IMR-90 (cell line): ENCODE measurements around the gene CEP128. TPM values are rescaled to one million over a fixed set of nuclear protein-coding genes. Genes with fewer than 3 reads are reported as not detected.

ENCODE experiments used
- ATAC-seq: fragments of 200-7000 bp; cut with Tn5 transposase; 2 replicates; pipeline ENCODE4 v1.9.1; 2020; ENCODE audit warnings: low read depth, mild to moderate bottlenecking, moderate library complexity
- BruUV-seq: library from RNA; stranded (reverse); fragments of 400-500 nt; replicated peaks from 2 replicates; lab custom pipeline; 2021; lab: Mats Ljungman, UMichigan
- CTCF ChIA-PET: fragments of 300-600 bp; formaldehyde crosslinking; extraction: SDS; loops from one replicate; lab custom pipeline; 2021; ENCODE audit warnings: antibody characterized with exemption; lab: Yijun Ruan, JAX
- POLR2A ChIA-PET: fragments of 300-600 bp; sonication (Branson Sonifier 250); formaldehyde crosslinking; loops from one replicate; lab custom pipeline; 2022; ENCODE audit warnings: antibody characterized with exemption; ENCODE audit not compliant: unreplicated experiment; lab: Charles Lee
- DNase-seq: peaks from one replicate; pipeline ENCODE4 v3.0.0; 2013
- H2AFZ ChIP-seq: replicated peaks from 2 replicates; pipeline ENCODE3; 2013; ENCODE audit warnings: low read length, mild to moderate bottlenecking; ENCODE audit not compliant: poor library complexity
- H2AK5ac ChIP-seq: 2 replicates; pipeline ENCODE4 v1.6.1; 2013; ENCODE audit warnings: low read depth, low read length, inconsistent platforms
- H2AK9ac ChIP-seq: replicated peaks from 2 replicates; pipeline ENCODE3; 2013; ENCODE audit warnings: mild to moderate bottlenecking, low read depth, low read length, moderate library complexity; ENCODE audit not compliant: poor library complexity
- H2BK120ac ChIP-seq: 2 replicates; pipeline ENCODE4 v1.6.1; 2013; ENCODE audit warnings: low read depth, low read length, inconsistent platforms
- H2BK15ac ChIP-seq: 3 replicates; pipeline ENCODE4 v1.6.1; 2013; ENCODE audit warnings: low read depth, low read length, inconsistent platforms
- H2BK20ac ChIP-seq: 2 replicates; pipeline ENCODE4 v1.6.1; 2013; ENCODE audit warnings: low read depth, mild to moderate bottlenecking, inconsistent platforms, low read length, moderate library complexity
- H2BK5ac ChIP-seq: 2 replicates; pipeline ENCODE4 v1.6.1; 2013; ENCODE audit warnings: mild to moderate bottlenecking, low read depth, low read length, inconsistent platforms; ENCODE audit not compliant: poor library complexity, severe bottlenecking
- H3K14ac ChIP-seq: replicated peaks from 2 replicates; pipeline ENCODE4 v1.6.1; 2013; ENCODE audit warnings: low read depth, low read length, inconsistent platforms
- H3K18ac ChIP-seq: 2 replicates; pipeline ENCODE4 v1.6.1; 2013; ENCODE audit warnings: low read depth, low read length, control low read depth
- H3K23ac ChIP-seq: 2 replicates; pipeline ENCODE4 v1.6.1; 2013; ENCODE audit warnings: low read depth, low read length, inconsistent platforms
- H3K27ac ChIP-seq: 2 replicates; pipeline ENCODE4 v1.5.1; 2013; ENCODE audit warnings: mild to moderate bottlenecking, control low read depth, low read length; ENCODE audit not compliant: insufficient read depth
- H3K27me3 ChIP-seq: 2 replicates; pipeline ENCODE4 v1.6.1; 2013; ENCODE audit warnings: low read length; ENCODE audit not compliant: control insufficient read depth, insufficient read depth
- H3K36me3 ChIP-seq: 2 replicates; pipeline ENCODE4 v1.6.1; 2013; ENCODE audit warnings: low read length, mixed read lengths; ENCODE audit not compliant: control insufficient read depth, insufficient read depth
- H3K4ac ChIP-seq: 2 replicates; pipeline ENCODE4 v1.6.1; 2013; ENCODE audit warnings: low read depth, low read length, inconsistent platforms
- H3K4me1 ChIP-seq: 2 replicates; pipeline ENCODE4 v1.6.1; 2013; ENCODE audit warnings: low read length, mixed read lengths; ENCODE audit not compliant: control insufficient read depth, insufficient read depth
- H3K4me2 ChIP-seq: 2 replicates; pipeline ENCODE4 v1.6.1; 2013; ENCODE audit warnings: low read depth, mild to moderate bottlenecking, control low read depth, low read length, moderate library complexity
- H3K4me3 ChIP-seq: 2 replicates; pipeline ENCODE4 v1.5.1; 2013; ENCODE audit warnings: low read depth, mild to moderate bottlenecking, control low read depth, low read length, moderate library complexity; ENCODE audit not compliant: insufficient read depth
- H3K56ac ChIP-seq: 2 replicates; pipeline ENCODE4 v1.6.1; 2013; ENCODE audit warnings: low read length, inconsistent platforms; ENCODE audit not compliant: insufficient read depth; ENCODE audit errors: extremely low read depth
- H3K79me1 ChIP-seq, 2 experiments: 2 replicates each; pipeline ENCODE4 v1.6.1; 2013; ENCODE audit warnings: low read length in 2 of 2, inconsistent platforms in 1 of 2, low read depth in 1 of 2
- H3K9ac ChIP-seq: 2 replicates; pipeline ENCODE4 v1.6.1; 2013; ENCODE audit warnings: low read depth, low read length, control low read depth
- H3K9me1 ChIP-seq: 2 replicates; pipeline ENCODE4 v1.6.1; 2013; ENCODE audit warnings: low read length, inconsistent platforms; ENCODE audit not compliant: insufficient read depth
- H3K9me3 ChIP-seq: 2 replicates; pipeline ENCODE4 v1.6.1; 2013; ENCODE audit warnings: low read length; ENCODE audit not compliant: control insufficient read depth, insufficient read depth
- H4K20me1 ChIP-seq: 2 replicates; pipeline ENCODE4 v1.6.1; 2013; ENCODE audit warnings: low read length, inconsistent platforms; ENCODE audit not compliant: insufficient read depth
- H4K5ac ChIP-seq: 2 replicates; pipeline ENCODE4 v1.6.1; 2013; ENCODE audit warnings: mild to moderate bottlenecking, low read depth, low read length, control low read depth
- H4K8ac ChIP-seq, 2 experiments: 2 replicates each; pipeline ENCODE4 v1.6.1; 2013; ENCODE audit warnings: low read depth in 2 of 2, low read length in 2 of 2, control low read depth in 1 of 2, inconsistent platforms in 1 of 2
- H4K91ac ChIP-seq: 2 replicates; pipeline ENCODE4 v1.6.1; 2013; ENCODE audit warnings: low read depth, low read length, inconsistent platforms; ENCODE audit not compliant: insufficient read depth
- BHLHE40 ChIP-seq: fragments of 150-350 bp; IDR thresholded peaks from 2 replicates; pipeline ENCODE4 v1.6.1; 2016; ENCODE audit warnings: mild to moderate bottlenecking, low read depth, low read length
- CEBPB ChIP-seq: IDR thresholded peaks from 2 replicates; pipeline ENCODE4 v1.6.1; 2012; ENCODE audit warnings: low read depth, low read length, improper control_type of control experiment
- CHD1 ChIP-seq: IDR thresholded peaks from 2 replicates; pipeline ENCODE4 v1.6.1; 2012; ENCODE audit warnings: low read depth, low read length, improper control_type of control experiment
- FOS ChIP-seq: fragments of 150-350 bp; IDR thresholded peaks from 2 replicates; pipeline ENCODE4 v1.6.1; 2016; ENCODE audit warnings: low read depth, low read length
- MAFK ChIP-seq: IDR thresholded peaks from 2 replicates; pipeline ENCODE4 v1.6.1; 2012; ENCODE audit warnings: low read depth, low read length, improper control_type of control experiment
- MAZ ChIP-seq: IDR thresholded peaks from 2 replicates; pipeline ENCODE4 v1.6.1; 2012; ENCODE audit warnings: low read depth, mild to moderate bottlenecking, low read length, improper control_type of control experiment, moderate library complexity, borderline replicate concordance
- MXI1 ChIP-seq: IDR thresholded peaks from 2 replicates; pipeline ENCODE4 v1.6.1; 2012; ENCODE audit warnings: low read depth, mild to moderate bottlenecking, low read length, moderate library complexity, borderline replicate concordance
- NFE2L2 ChIP-seq: fragments of 150-350 bp; IDR thresholded peaks from 2 replicates; pipeline ENCODE4 v1.6.1; 2016; ENCODE audit warnings: low read depth, mild to moderate bottlenecking, low read length
- POLR2A ChIP-seq: IDR thresholded peaks from 2 replicates; pipeline ENCODE4 v1.6.1; 2012; ENCODE audit warnings: mild to moderate bottlenecking, low read depth, low read length
- RAD21 ChIP-seq: IDR thresholded peaks from 2 replicates; pipeline ENCODE4 v1.6.1; 2012; ENCODE audit warnings: low read length, improper control_type of control experiment
- RCOR1 ChIP-seq: IDR thresholded peaks from 2 replicates; pipeline ENCODE4 v1.6.1; 2012; ENCODE audit warnings: mild to moderate bottlenecking, low read length, improper control_type of control experiment; ENCODE audit not compliant: insufficient replicate concordance
- SMC3 ChIP-seq: fragments of 150-350 bp; IDR thresholded peaks from 2 replicates; pipeline ENCODE4 v1.6.1; 2016; ENCODE audit warnings: low read depth, mild to moderate bottlenecking, antibody characterized with exemption, low read length, moderate library complexity
- USF2 ChIP-seq: fragments of 150-350 bp; IDR thresholded peaks from 2 replicates; pipeline ENCODE4 v1.6.1; 2017; ENCODE audit warnings: mild to moderate bottlenecking, antibody characterized with exemption, low read length, low read depth
- WGBS, 2 experiments: methylation state at CpG; one replicate each; pipeline versions ENCODE4 v1.1.5 to v1.1.7; 2013; ENCODE audit warnings: missing lambda C conversion rate in 2 of 2; ENCODE audit not compliant: insufficient read length in 1 of 2; ENCODE audit errors: extremely low coverage in 2 of 2; 5-methylcytosine and 5-hydroxymethylcytosine counted together
- dilution Hi-C: fragments of 300-500 bp; cut with HindIII; formaldehyde crosslinking; loops from one replicate; pipeline ENCODE4 v1.14.3; 2018; ENCODE audit warnings: low sequenced_read_pairs; ENCODE audit not compliant: unreplicated experiment
- in situ Hi-C: fragments of 300-500 bp; cut with MboI; formaldehyde crosslinking; loops from 3 replicates; pipeline ENCODE4 v1.14.3; 2019; ENCODE audit warnings: low sequenced_read_pairs, inconsistent platforms, mixed read lengths
- intact Hi-C: fragments of 100-400 bp; cut with micrococcal nuclease; formaldehyde crosslinking; loops from 2 replicates; pipeline ENCODE4 v1.10.0; 2022
- polyA plus RNA-seq, 3 experiments: library from polyadenylated mRNA; depleted of rRNA; stranded (reverse); fragments of >200 nt; gene quantifications; 2 replicates each; pipeline ENCODE4 v1.2.3, GENCODE V29; 2012; ENCODE audit warnings: low replicate concordance in 1 of 3
- total RNA-seq: library from RNA; depleted of rRNA; stranded (reverse); fragments of >200 nt; gene quantifications from 2 replicates; pipeline ENCODE4 v1.2.3, GENCODE V29; 2012
- TF ChIP-seq, protein P1 (sequence below): fragments of 150-350 bp; IDR thresholded peaks from 2 replicates; pipeline ENCODE4 v1.6.1; 2016; ENCODE audit warnings: low read depth, mild to moderate bottlenecking, low read length, moderate library complexity, borderline replicate concordance
- TF ChIP-seq, protein P2 (sequence below): conservative IDR thresholded peaks from 2 replicates; pipeline ENCODE4 v1.5.1; 2012; ENCODE audit warnings: mild to moderate bottlenecking, low read depth, low read length, improper control_type of control experiment

Gene CEP128
- total and polyA plus RNA-seq, 2 of the 4 experiments (the other 2 are of a cell fraction), result 1.9 to 5.7 TPM

DNA sequence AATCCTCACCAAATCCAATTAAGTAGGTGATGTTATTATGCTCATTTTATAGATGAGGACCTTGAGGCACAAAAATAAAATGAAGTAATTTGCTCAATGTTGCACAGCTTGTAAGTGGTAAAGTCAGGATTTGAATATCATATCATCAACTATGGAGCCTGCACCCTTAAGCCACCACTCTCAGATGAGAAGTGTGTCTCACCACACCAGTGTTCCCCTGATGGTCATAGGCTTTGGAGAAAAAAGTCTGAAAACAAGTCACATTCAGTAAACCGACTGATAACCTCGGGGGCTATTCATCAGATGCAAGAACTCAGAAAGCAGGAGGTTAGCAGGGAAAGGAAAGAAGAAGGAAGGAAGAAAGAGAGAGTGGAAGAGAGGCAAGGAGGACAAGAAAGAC lies 16.7 kb upstream of the CEP128 start:
- POLR2A ChIA-PET, result no interaction called here
- no peaks in the 10 kb centered on the region for H4K20me1 ChIP-seq
- no peak for TF ChIP-seq NFE2L2
- no peak for TF ChIP-seq BHLHE40
- TF ChIP-seq, protein P1, sequence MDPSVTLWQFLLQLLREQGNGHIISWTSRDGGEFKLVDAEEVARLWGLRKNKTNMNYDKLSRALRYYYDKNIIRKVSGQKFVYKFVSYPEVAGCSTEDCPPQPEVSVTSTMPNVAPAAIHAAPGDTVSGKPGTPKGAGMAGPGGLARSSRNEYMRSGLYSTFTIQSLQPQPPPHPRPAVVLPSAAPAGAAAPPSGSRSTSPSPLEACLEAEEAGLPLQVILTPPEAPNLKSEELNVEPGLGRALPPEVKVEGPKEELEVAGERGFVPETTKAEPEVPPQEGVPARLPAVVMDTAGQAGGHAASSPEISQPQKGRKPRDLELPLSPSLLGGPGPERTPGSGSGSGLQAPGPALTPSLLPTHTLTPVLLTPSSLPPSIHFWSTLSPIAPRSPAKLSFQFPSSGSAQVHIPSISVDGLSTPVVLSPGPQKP, result no peak
- TF ChIP-seq MXI1, result no peak
- TF ChIP-seq, protein P2, sequence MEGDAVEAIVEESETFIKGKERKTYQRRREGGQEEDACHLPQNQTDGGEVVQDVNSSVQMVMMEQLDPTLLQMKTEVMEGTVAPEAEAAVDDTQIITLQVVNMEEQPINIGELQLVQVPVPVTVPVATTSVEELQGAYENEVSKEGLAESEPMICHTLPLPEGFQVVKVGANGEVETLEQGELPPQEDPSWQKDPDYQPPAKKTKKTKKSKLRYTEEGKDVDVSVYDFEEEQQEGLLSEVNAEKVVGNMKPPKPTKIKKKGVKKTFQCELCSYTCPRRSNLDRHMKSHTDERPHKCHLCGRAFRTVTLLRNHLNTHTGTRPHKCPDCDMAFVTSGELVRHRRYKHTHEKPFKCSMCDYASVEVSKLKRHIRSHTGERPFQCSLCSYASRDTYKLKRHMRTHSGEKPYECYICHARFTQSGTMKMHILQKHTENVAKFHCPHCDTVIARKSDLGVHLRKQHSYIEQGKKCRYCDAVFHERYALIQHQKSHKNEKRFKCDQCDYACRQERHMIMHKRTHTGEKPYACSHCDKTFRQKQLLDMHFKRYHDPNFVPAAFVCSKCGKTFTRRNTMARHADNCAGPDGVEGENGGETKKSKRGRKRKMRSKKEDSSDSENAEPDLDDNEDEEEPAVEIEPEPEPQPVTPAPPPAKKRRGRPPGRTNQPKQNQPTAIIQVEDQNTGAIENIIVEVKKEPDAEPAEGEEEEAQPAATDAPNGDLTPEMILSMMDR, result no peak
- no peak for TF ChIP-seq SMC3
- no peak for TF ChIP-seq POLR2A
- TF ChIP-seq MAFK, result no peak
- TF ChIP-seq MAZ, result no peak
- TF ChIP-seq FOS, result no peak
- TF ChIP-seq CHD1, result no peak
- no peak for TF ChIP-seq RAD21
- no peak for TF ChIP-seq RCOR1
- no peak for TF ChIP-seq USF2
- no peak for TF ChIP-seq CEBPB
- H3K4me2 ChIP-seq, result no peak overlapping the region
- CTCF ChIA-PET, result no interaction called here
- no peaks in the 10 kb centered on the region for H3K79me1 ChIP-seq
- no peaks in the 10 kb centered on the region for H3K4me1 ChIP-seq
- peaks cover 23% of the 10 kb centered on the region for H3K27me3 ChIP-seq
- no peak overlapping the region for H2BK120ac ChIP-seq
- H3K9me1 ChIP-seq, result no peaks in the 10 kb centered on the region
- H3K9me3 ChIP-seq, result no peaks in the 10 kb centered on the region
- H3K9ac ChIP-seq, result no peak overlapping the region
- dilution Hi-C loops (no loop called here), in situ Hi-C loops (no loop called here), intact Hi-C loops (no loop called here)
- no peak overlapping the region for H3K27ac ChIP-seq
- WGBS, 2 experiments, result no CpG with 5 or more reads among the region's 2 CpGs
- H2BK5ac ChIP-seq, result no peak overlapping the region
- no peak overlapping the region for H3K4me3 ChIP-seq
- H4K5ac ChIP-seq, result no peak overlapping the region
- H2BK20ac ChIP-seq, result no peak overlapping the region
- no peak overlapping the region for H3K4ac ChIP-seq
- no peak overlapping the region for H4K91ac ChIP-seq
- BruUV-seq, result no TSS peak
- H3K56ac ChIP-seq, result no peak overlapping the region
- H3K36me3 ChIP-seq, result no peaks in the 10 kb centered on the region
- no peak overlapping the region for H3K14ac ChIP-seq
- no peak for ATAC-seq
- no peak overlapping the region for H2AFZ ChIP-seq
- no peak for DNase-seq
- no peak overlapping the region for H3K18ac ChIP-seq
- H2AK9ac ChIP-seq, result no peak overlapping the region
- H4K8ac ChIP-seq, result no peak overlapping the region
- H2BK15ac ChIP-seq, result no peak overlapping the region
- H2AK5ac ChIP-seq, result no peak overlapping the region
- H3K23ac ChIP-seq, result no peak overlapping the region
